ENCODE results near the gene RAG2.

- TF ChIP-seq, protein P1, sequence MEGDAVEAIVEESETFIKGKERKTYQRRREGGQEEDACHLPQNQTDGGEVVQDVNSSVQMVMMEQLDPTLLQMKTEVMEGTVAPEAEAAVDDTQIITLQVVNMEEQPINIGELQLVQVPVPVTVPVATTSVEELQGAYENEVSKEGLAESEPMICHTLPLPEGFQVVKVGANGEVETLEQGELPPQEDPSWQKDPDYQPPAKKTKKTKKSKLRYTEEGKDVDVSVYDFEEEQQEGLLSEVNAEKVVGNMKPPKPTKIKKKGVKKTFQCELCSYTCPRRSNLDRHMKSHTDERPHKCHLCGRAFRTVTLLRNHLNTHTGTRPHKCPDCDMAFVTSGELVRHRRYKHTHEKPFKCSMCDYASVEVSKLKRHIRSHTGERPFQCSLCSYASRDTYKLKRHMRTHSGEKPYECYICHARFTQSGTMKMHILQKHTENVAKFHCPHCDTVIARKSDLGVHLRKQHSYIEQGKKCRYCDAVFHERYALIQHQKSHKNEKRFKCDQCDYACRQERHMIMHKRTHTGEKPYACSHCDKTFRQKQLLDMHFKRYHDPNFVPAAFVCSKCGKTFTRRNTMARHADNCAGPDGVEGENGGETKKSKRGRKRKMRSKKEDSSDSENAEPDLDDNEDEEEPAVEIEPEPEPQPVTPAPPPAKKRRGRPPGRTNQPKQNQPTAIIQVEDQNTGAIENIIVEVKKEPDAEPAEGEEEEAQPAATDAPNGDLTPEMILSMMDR (IDR thresholded peaks at IDR 0.05; ENCODE audit: insufficient read depth, low read depth, low read length), result no peak
- TF ChIP-seq EZH2 (IDR thresholded peaks at IDR 0.05; ENCODE audit: insufficient read depth, low read length), result no peak
Measured at GRCh38 chr11:36638556-36638955, 40.5 kb upstream of the RAG2 start.
